ENCODE results near the gene GLDN.
"Not testable (repeated sequence)": the region's sequence is repeated elsewhere in the genome, so short reads cannot be mapped to it uniquely, and the experiment has no call there.

The GLDN gene

GRCh38 chr15:51390966-51391422, 49.5 kb downstream of the GLDN start:
- no peak for DNase-seq

GRCh38 chr15:51396921-51397320, 55.5 kb downstream of the GLDN start:
- DNase-seq, result no peak

- DNase-seq, result no peak
Measured at GRCh38 chr15:51398626-51399025, 57.2 kb downstream of the GLDN start.

GRCh38 chr15:51401051-51401780, 59.8 kb downstream of the GLDN start:
- peak; percentile 29 to 36 for DNase-seq

GRCh38 chr15:51401872-51402517, 60.5 kb downstream of the GLDN start:
- DNase-seq, result peak; percentile 5 to 46

GRCh38 chr15:51403072-51403878, 61.8 kb downstream of the GLDN start:
- peak in 1 of 2 experiments; percentile 27 for DNase-seq

GRCh38 chr15:51403946-51404695, 62.7 kb downstream of the GLDN start:
- no peak for DNase-seq

GRCh38 chr15:51405693-51406523, 64.5 kb downstream of the GLDN start:
- DNase-seq, result no peak

GRCh38 chr15:51414256-51414860, 72.9 kb downstream of the GLDN start:
- DNase-seq, result no peak

GRCh38 chr15:51416129-51416528, 74.7 kb downstream of the GLDN start:
- DNase-seq, result no peak

- not testable (repeated sequence) for DNase-seq
Measured at GRCh38 chr15:51423040-51423439, 81.6 kb downstream of the GLDN start.

- no peak for DNase-seq
Measured at GRCh38 chr15:51424780-51425179, 83.3 kb downstream of the GLDN start.

GRCh38 chr15:51425517-51426040, 84.1 kb downstream of the GLDN start:
- DNase-seq, result no peak

- no peak for DNase-seq
Measured at GRCh38 chr15:51438526-51438925, 97.1 kb downstream of the GLDN start.

GRCh38 chr15:51443282-51443914, 101.9 kb downstream of the GLDN start:
- DNase-seq, result no peak

GRCh38 chr15:51444112-51444511, 102.7 kb downstream of the GLDN start:
- no peak for DNase-seq

- DNase-seq, result no peak
Measured at GRCh38 chr15:51444807-51445206, 103.4 kb downstream of the GLDN start.

GRCh38 chr15:51446029-51446744, 104.7 kb downstream of the GLDN start:
- DNase-seq, result not testable (repeated sequence)

GRCh38 chr15:51447855-51448621, 106.6 kb downstream of the GLDN start:
- DNase-seq, result no peak
